NCI-H1417 treated with DMSO at 0.1 percent for 48 hours (cell line): ENCODE measurements around the gene KDM6A.
"Not testable (repeated sequence)": the region's sequence is repeated elsewhere in the genome, so short reads cannot be mapped to it uniquely, and the experiment has no call there.

Experiments
- DNase-seq: peaks from one replicate; lab custom pipeline; 2025; lab: John Stamatoyannopoulos, UW

KDM6A gene

GRCh38 chrX:44961817-44962607, 89.0 kb downstream of the KDM6A start:
- DNase-seq, result no peak

DNA sequence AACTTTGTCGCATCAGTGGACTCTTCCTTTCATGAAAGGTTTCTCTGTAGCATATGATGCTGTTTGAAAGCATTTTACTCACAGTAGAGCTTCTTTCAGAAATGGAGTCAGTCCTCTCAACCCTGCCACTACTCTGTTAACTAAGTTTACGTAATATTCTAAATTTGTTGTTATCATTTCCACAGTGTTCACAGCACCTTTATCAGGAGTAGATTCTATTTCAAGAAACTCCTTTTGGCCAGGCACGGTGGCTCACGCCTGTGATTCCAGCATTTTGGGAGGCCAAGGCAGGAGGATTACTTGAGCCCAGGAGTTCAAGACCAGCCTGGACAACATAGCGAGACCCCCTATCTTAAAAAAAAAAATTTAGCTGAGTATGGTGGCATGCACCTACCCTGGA, 90.0 kb downstream of the KDM6A start:
- DNase-seq, result no peak

DNA sequence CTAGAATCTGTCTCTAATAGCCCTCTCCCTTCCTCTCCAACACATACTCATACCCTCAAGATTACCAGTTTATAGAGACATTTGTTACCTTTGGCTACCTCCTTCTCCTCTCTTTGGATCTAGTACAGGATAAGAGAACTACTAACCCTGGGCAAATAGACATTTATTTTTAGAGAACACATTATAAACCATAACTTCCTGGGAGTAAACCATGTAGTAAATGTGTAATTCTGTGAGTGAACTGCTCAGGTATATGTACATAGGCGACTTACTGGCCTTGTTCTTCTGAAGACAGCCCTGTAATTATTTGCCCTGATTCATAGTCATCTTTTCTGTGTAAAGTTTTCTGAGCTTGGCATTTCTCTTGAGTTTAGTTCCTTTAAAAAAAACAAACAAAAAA, 94.2 kb downstream of the KDM6A start:
- no peak for DNase-seq

DNA sequence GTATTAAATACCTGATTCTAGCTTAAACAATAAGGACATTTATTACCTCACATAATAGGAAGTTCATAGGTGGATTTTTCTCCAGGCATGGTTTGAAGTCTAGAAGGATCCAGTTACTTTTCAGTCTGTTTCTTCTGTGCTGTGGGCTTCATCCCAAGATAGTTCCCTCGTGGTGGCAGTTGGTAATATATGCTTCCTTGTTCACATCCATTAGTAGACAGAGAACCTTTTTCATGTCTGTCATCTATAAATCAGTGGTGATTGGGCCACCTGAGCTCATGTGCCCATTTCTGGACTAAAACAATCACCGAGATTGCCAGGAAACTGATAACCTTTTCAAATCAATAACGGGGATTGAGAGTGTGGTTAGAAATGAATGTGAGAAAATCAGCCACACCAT, 97.7 kb downstream of the KDM6A start:
- no peak for DNase-seq

GRCh38 chrX:44971674-44972073, 98.7 kb downstream of the KDM6A start:
- DNase-seq, result no peak

DNA sequence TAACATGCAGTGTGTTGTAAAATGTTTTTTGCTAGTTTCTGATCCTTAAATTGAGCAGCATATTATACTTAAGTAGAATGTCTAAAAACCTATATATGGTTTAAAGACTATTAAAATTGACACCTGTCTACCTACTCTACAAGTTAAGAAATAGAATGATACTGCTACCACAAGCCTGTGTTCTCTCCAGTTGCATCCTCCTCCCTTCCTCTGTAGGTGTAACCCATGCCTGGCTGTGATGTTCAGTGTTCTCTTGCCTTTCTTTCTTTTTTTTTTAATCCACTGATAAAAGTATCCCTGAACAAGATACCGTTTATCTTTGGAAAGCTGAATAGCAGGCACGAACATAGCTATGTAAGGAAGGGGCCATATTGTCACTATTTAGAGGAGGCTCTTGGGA, 99.1 kb downstream of the KDM6A start:
- DNase-seq, result no peak

DNA sequence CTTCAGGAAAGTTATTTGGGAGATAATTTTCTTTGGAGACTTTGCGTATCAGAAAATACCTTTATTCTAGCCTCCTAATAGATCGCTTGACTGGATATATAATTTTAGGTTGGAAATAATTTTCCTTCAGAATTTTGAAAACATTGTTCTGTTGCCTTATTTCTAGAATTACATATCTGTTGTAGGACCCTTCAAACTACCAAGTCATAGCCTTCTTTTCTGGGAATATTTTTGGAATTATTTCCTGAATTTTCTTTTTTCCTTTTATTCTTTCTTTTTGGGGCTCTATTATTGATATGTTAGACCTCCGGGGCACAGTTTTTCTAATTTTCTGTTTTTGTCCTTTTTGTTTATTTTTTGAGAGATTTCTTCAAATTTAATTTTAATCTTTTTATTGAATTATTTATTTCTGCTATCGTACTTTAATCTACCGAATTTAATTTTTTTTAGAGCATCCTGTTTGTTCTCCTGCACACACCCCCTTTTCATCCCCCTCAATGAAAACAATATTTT, 100.5 kb downstream of the KDM6A start:
- no peak for DNase-seq

DNA sequence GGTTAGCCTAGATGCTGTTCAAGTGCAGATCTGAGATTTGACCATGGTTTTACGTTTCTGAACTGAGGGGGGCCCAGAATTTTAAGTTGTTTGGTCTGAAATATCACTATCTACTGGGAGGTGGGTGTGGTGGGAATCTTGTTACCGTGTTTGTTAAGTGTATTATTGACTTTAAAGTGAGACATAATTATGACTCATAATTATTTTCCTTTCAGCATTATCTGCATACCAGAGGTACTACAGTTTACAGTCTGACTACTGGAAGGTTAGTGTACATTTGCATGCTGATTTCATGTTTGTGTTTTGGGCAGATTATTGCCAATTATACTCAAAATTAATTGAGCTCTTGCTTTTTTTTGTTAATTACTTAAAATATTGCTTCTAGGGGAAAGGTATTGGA, 101.5 kb downstream of the KDM6A start:
- no peak for DNase-seq

- no peak for DNase-seq
Observed at GRCh38 chrX:44975666-44976263, 102.8 kb downstream of the KDM6A start.

GRCh38 chrX:44978976-44979375, 106.0 kb downstream of the KDM6A start:
- no peak for DNase-seq

- no peak for DNase-seq
Observed at GRCh38 chrX:44980403-44980802, 107.4 kb downstream of the KDM6A start.

- DNase-seq, result no peak
Observed at GRCh38 chrX:44980883-44981282, 107.9 kb downstream of the KDM6A start.

DNA sequence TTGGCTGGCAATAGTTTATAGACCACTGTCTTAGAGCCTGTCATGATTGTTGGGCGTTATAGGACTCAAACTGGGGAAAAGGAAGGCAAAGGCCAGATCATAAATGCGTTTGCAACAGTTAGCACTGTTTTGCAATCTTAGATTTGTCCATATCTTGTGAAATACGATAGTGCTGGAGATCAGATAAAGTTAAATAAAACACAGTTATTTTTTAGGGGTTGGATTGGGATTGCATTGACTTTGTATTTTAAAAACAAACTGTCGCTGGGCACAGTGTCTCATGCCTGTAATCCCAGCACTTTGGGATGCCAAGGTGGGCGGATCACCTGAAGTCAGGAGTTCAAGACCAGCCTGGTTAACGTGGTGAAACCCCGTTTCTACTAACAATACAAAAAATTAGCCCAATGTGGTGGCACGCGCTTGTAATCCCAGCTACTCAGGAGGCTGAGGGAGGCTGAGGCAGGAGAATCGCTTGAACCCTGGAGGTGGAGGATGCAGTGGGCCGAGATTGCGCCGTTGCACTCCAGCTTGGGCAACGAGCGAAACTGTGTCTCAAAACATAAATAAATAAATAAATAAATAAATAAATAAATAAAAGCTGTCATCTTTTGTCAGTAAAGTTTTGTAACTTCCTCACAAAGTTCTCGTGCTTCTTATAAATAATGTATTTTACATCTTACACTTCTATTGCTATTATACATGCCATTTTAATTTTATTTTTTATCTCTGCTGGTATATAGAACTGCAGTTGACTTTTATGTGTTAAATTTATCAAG, 117.2 kb downstream of the KDM6A start:
- no peak for DNase-seq

DNA sequence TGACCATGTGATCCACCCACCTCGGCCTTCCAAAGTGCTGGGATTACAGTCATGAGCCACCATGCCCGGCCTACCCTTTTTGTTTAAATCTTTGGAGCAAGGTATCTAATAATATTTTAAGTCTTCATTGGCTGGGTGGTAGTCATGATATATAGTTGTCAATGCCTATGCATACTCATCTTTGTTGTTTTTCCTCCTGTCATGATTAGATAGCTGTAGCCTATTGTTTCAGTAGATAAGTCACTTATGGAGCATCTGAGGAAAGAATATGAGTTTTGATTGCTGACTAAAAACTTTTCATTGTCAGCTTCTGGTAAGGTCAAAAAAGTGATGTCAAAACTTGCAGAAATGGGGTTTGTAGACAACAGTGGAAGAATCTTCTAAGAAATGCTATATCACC, 119.8 kb downstream of the KDM6A start:
- DNase-seq, result no peak

DNA sequence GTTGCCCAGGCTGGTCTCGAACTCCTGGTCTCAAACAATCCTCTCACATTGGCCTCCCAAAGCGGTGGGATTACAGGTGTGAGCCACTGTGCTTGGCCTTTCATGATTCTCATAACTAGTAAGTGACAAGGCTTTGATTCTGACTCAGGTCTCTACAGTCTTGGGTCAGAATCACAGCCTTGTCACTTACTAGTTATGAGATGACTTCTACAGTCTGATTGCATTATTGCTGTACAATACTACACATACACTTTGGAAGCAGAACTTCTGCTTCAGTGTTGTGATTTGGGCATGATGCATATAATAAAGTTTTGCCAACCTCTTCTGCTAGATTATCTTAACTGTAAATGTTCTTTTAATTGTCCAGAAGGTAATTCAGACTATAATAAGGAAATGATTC, 123.3 kb downstream of the KDM6A start:
- no peak for DNase-seq

DNA sequence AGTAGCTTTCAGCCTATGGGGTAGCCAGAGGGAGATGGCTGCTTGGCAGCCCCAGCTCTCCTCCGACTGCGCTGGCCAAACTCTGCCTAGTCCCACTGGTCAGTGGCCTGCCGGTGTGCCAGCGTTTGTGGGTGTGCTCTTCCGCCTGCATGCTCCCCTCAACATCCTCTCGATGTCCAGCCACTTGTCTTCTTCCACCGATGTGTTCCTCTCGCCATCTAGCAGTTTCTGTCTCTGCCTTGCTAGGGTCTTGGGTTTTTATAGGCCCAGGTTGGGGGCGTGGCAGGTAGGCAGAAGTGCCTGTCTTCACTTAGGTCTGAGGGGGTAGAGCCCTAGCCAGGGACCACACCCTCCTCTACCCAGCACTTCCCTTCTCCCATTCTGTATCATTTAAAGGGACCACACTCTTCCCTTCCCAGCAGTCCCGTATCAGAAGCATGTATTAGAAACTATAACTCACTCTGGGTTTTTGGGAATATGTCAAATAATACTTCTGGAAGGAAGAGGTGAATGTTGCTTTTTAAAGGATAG, 124.4 kb downstream of the KDM6A start:
- no peak for DNase-seq

GRCh38 chrX:44997888-44998287, 124.9 kb downstream of the KDM6A start:
- no peak for DNase-seq

DNA sequence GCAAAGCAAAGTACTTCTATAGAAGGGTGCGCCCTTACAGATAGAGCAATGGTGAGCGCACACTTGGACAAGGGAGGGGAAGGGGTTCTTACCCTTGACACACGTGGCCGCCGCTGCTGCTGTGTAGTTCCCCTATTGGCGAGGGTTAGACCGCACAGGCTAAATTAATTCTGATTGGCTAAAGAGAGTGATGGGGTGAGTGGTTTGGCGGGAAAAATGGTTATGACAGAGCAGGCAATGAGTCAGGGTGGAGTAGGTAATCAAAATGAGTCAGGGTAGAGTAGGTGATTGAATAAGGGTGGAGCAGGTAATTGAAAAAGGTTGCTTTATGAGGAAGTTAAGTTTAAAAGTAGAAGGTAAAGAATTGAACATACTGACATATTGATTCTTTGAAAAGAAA, 126.2 kb downstream of the KDM6A start:
- DNase-seq, result not testable (repeated sequence)

GRCh38 chrX:44999872-45000271, 126.9 kb downstream of the KDM6A start:
- not testable (repeated sequence) for DNase-seq

DNA sequence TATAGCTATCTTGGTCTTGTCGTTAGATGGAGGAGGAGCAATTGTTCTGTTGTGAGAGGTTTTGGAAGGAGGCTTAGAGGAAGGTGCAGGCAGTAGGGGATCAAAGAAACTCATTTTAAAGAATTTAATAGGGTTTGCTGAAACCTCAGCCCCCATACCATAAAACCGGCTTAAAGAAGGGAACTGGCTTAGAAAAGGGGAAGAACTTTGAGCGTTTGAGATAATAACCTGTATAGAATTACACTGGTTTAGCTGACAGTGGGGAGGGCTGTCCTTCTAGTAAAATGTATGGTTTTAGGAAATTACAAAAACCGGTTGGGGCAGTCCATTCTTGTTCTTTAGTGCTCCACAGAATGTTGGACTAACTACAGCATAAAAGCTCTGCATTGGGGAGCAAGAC, 128.1 kb downstream of the KDM6A start:
- DNase-seq, result no peak

DNA sequence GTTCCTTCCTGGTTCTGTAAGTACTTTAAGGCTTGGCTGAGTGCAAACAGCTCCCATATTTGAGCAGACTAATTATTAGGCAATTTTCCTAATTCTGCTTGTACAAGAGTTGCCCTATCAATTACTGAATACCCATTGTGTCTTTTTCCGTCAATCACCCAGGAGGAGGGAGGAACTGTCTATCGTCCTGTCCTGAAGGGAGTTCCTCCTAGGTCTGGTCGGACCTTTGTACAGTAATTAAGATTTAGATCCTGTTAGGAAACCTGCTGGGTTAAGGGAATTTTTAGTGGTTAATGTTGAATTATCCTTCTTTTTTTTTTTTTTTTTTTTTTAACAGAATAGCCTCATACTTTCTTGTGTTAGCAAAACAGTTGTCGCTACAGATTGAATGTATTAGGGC, 130.1 kb downstream of the KDM6A start:
- no peak for DNase-seq

- no peak for DNase-seq
Observed at GRCh38 chrX:45006002-45006800, 133.2 kb downstream of the KDM6A start.
